ENCODE results near the gene AKT1. TPM values are rescaled to one million over a fixed set of nuclear protein-coding genes. Genes with fewer than 3 reads are reported as not detected.

The AKT1 gene
- total RNA-seq, 1 donor from 2014 or later: 191 TPM

GRCh38 chr14:104749111-104749649 is 46.4 kb downstream of the AKT1 start:
- Histone ChIP-seq H3K4me3 (ENCODE audit: low read depth, low read length) (no peak overlapping the region), H3K27me3 (ENCODE audit: control insufficient read depth, insufficient read depth, low read length) (no peaks in the 10 kb centered on the region), H3K36me3 (ENCODE audit: control insufficient read depth, insufficient read depth, low read length) (peaks cover 3% of the 10 kb centered on the region)
- DNase-seq (ENCODE audit: low read depth) (peak; percentile 78), FAIRE-seq (no peak)
- TF ChIP-seq CTCF (IDR thresholded peaks at IDR 0.05; ENCODE audit: insufficient read depth, low read length, severe bottlenecking): peak; percentile 27

GRCh38 chr14:104747876-104748275 is 47.7 kb downstream of the AKT1 start:
- no peaks in the 10 kb centered on the region for H3K27me3 ChIP-seq (ENCODE audit: control insufficient read depth, insufficient read depth, low read length)
- no peak for DNase-seq (ENCODE audit: low read depth)
- no peak overlapping the region for H3K4me3 ChIP-seq (ENCODE audit: low read depth, low read length)
- TF ChIP-seq CTCF (IDR thresholded peaks at IDR 0.05; ENCODE audit: insufficient read depth, low read length, severe bottlenecking): no peak
- peaks cover 8% of the 10 kb centered on the region for H3K36me3 ChIP-seq (ENCODE audit: control insufficient read depth, insufficient read depth, low read length)
- FAIRE-seq: no peak

- Histone ChIP-seq H3K4me3 (ENCODE audit: low read depth, low read length) (no peak overlapping the region), H3K36me3 (ENCODE audit: control insufficient read depth, insufficient read depth, low read length) (peaks cover 12% of the 10 kb centered on the region), H3K27me3 (ENCODE audit: control insufficient read depth, insufficient read depth, low read length) (no peaks in the 10 kb centered on the region)
- peak; percentile 92 for DNase-seq (ENCODE audit: low read depth)
- FAIRE-seq: no peak
- TF ChIP-seq CTCF (IDR thresholded peaks at IDR 0.05; ENCODE audit: insufficient read depth, low read length, severe bottlenecking): no peak
Measured at GRCh38 chr14:104746934-104747481, 48.5 kb downstream of the AKT1 start.

GRCh38 chr14:104746071-104746545 is 49.4 kb downstream of the AKT1 start:
- no peak for FAIRE-seq
- Histone ChIP-seq H3K27me3 (ENCODE audit: control insufficient read depth, insufficient read depth, low read length) (no peaks in the 10 kb centered on the region), H3K36me3 (ENCODE audit: control insufficient read depth, insufficient read depth, low read length) (peaks cover 15% of the 10 kb centered on the region), H3K4me3 (ENCODE audit: low read depth, low read length) (no peak overlapping the region)
- no peak for TF ChIP-seq CTCF (IDR thresholded peaks at IDR 0.05; ENCODE audit: insufficient read depth, low read length, severe bottlenecking)
- DNase-seq (ENCODE audit: low read depth): no peak

- H3K36me3 ChIP-seq (ENCODE audit: control insufficient read depth, insufficient read depth, low read length): peaks cover 16% of the 10 kb centered on the region
- DNase-seq (ENCODE audit: low read depth) (no peak), FAIRE-seq (no peak)
- no peaks in the 10 kb centered on the region for H3K27me3 ChIP-seq (ENCODE audit: control insufficient read depth, insufficient read depth, low read length)
- no peak overlapping the region for H3K4me3 ChIP-seq (ENCODE audit: low read depth, low read length)
- TF ChIP-seq CTCF (IDR thresholded peaks at IDR 0.05; ENCODE audit: insufficient read depth, low read length, severe bottlenecking): no peak
Measured at GRCh38 chr14:104745431-104745830, 50.1 kb downstream of the AKT1 start.

- no peak overlapping the region for H3K4me3 ChIP-seq (ENCODE audit: low read depth, low read length)
- H3K36me3 ChIP-seq (ENCODE audit: control insufficient read depth, insufficient read depth, low read length): peaks cover 20% of the 10 kb centered on the region
Measured at GRCh38 chr14:104744484-104744883, 51.1 kb downstream of the AKT1 start.

More at GRCh38 chr14:104744484-104744883, 51.1 kb downstream of the AKT1 start:
- FAIRE-seq (no peak), DNase-seq (ENCODE audit: low read depth) (no peak)
- TF ChIP-seq CTCF (IDR thresholded peaks at IDR 0.05; ENCODE audit: insufficient read depth, low read length, severe bottlenecking): no peak
- H3K27me3 ChIP-seq (ENCODE audit: control insufficient read depth, insufficient read depth, low read length): no peaks in the 10 kb centered on the region
